T-helper 1 cell treated with Interleukin-12 subunit alpha and Interleukin-12 subunit beta and Interleukin-4 antibody, amounts not matched to agents 30 μg/mL and 1 μg/mL, for 36 hours (primary cell): ENCODE measurements around the gene REV1.
A peak's percentile ranks its signal among the peaks of the same experiment; 100 is the strongest.
"Not testable (repeated sequence)": the region's sequence is repeated elsewhere in the genome, so short reads cannot be mapped to it uniquely, and the experiment has no call there.

ENCODE experiments used
- H3K27ac Mint-ChIP-seq: one replicate; pipeline ENCODE4 v1.8.0; 2021; ENCODE audit warnings: mild to moderate bottlenecking, mixed read lengths
- H3K27me3 Mint-ChIP-seq: one replicate; pipeline ENCODE4 v1.8.0; 2021; ENCODE audit warnings: low read depth, mixed read lengths
- H3K36me3 Mint-ChIP-seq: one replicate; pipeline ENCODE4 v1.8.0; 2021; ENCODE audit warnings: low read depth, mixed read lengths
- H3K4me1 Mint-ChIP-seq: one replicate; pipeline ENCODE4 v1.8.0; 2021; ENCODE audit warnings: low read depth, mixed read lengths
- H3K4me3 Mint-ChIP-seq: one replicate; pipeline ENCODE4 v1.8.0; 2021; ENCODE audit warnings: mild to moderate bottlenecking, moderate library complexity, mixed read lengths
- H3K9me3 Mint-ChIP-seq: one replicate; pipeline ENCODE4 v1.8.0; 2021; ENCODE audit warnings: mixed read lengths

Gene REV1

DNA sequence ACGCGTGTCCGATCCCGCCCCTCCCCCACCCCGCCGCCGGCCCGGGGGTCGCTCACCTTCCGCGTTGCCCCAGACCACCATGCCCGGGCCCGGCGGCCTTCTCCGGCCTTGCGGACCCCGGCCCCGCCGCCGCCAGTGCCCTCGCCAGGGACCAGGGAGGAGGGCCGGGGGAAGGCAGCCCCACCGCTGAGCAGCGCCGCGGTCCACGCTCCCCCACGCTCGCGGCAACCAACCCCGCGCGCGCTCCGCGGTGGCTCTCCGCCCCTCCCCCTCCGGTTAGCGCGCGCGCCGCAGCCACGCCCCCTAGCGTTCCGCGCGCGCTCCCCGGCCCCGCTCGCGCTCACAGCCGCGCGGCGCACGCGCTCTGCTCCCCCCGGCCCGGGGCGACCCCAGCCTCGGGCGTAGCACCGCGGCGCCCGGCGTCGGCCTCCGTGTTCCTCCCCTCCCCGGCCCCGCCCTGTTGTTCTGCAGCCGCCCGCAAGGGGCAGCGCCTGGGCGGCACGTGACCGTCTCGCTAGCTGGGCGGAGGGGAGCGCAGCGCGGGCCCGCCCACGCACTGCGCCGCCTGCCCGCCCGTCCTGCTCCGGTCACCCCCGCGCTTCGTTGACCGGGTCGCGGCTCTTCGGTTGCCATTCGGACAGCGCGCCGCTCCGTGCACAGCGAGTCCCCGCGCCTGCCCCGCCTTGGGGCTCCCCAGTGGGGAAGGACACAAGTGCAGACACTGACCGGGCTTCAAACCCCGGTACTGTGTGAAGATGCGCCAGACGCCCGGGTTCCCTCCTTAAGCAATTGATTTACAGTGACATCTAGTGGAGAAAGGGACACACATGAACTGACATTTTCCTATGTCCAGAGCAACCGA lies at the start of gene REV1:
TSS of gene REV1 (minus strand) at position 257 of the 862 bp plus-strand sequence. CDS start 25,042 bp downstream, outside the sequence.
- Mint-ChIP-seq H3K4me1 (peaks cover 28% of the 10 kb centered on the region), H3K36me3 (peaks cover 5% of the 10 kb centered on the region), H3K27me3 (peaks cover 4% of the 10 kb centered on the region), H3K27ac (peak within 1 kb of the TSS; percentile 98), H3K9me3 (no peaks in the 10 kb centered on the region), H3K4me3 (peak within 1 kb of the TSS; percentile 94)

DNA sequence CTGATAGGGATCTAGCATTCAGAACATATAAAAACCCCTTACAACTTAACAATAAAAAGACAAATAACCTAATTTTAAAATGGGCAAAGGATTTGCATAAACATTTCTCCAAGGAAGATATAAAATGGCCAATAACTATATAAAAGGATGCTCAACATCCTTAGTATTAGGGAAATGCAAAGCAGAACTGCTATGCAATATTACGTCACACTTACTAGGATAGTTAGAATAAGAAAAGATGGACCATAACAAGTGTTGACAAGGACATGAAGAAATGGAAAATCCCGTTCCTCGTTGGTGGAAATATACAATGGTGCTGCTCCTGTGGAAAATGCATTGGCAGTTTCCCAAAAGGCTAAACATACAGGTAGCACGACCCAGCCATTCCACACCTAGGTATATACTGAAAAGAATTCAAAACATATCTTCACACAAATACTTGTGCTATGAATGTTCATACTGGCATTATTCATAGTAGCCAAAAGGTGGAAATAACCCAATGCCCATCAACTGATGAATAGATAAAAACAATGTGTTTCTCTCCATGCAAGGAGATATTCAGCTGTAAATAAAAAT lies 48.2 kb upstream of the REV1 start:
- Mint-ChIP-seq H3K27me3 (peaks cover 11% of the 10 kb centered on the region), H3K36me3 (no peaks in the 10 kb centered on the region), H3K27ac (no peak overlapping the region), H3K9me3 (peaks cover 4% of the 10 kb centered on the region), H3K4me1 (no peaks in the 10 kb centered on the region), H3K4me3 (no peak overlapping the region)

GRCh38 chr2:99524056-99524455 lies 34.2 kb upstream of the REV1 start:
- no peaks in the 10 kb centered on the region for H3K36me3 Mint-ChIP-seq

GRCh38 chr2:99522157-99522556 lies 32.3 kb upstream of the REV1 start:
- no peaks in the 10 kb centered on the region for H3K36me3 Mint-ChIP-seq
- peaks cover 5% of the 10 kb centered on the region for H3K27me3 Mint-ChIP-seq
- no peaks in the 10 kb centered on the region for H3K9me3 Mint-ChIP-seq
- no peak overlapping the region for H3K27ac Mint-ChIP-seq
- H3K4me1 Mint-ChIP-seq: no peaks in the 10 kb centered on the region
- no peak overlapping the region for H3K4me3 Mint-ChIP-seq

More at GRCh38 chr2:99524056-99524455, 34.2 kb upstream of the REV1 start:
- Mint-ChIP-seq H3K4me3 (no peak overlapping the region), H3K27me3 (peaks cover 5% of the 10 kb centered on the region), H3K9me3 (no peaks in the 10 kb centered on the region), H3K27ac (no peak overlapping the region), H3K4me1 (no peaks in the 10 kb centered on the region)

DNA sequence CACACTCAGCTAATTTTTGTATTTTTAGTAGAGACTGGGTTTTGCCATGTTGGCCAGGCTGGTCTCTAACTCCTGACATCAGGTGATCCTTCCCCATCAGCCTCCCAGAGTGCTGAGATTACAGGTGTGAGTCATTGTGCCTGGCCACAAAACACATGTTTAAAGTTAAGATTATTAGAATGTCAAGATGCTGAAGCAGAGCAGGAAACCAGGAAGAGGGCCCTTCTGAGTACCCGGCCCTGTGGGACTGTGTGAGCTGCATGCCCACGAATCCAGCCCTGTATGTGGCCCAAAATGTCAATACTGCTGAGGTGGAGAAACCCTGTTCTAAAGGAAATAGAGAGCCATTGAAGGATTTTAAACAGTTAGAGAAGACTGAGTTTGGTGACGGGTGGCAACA lies 31.0 kb upstream of the REV1 start:
- Mint-ChIP-seq H3K27ac (no peak overlapping the region), H3K9me3 (no peaks in the 10 kb centered on the region), H3K36me3 (no peaks in the 10 kb centered on the region), H3K4me1 (no peaks in the 10 kb centered on the region), H3K4me3 (no peak overlapping the region), H3K27me3 (peaks cover 10% of the 10 kb centered on the region)

DNA sequence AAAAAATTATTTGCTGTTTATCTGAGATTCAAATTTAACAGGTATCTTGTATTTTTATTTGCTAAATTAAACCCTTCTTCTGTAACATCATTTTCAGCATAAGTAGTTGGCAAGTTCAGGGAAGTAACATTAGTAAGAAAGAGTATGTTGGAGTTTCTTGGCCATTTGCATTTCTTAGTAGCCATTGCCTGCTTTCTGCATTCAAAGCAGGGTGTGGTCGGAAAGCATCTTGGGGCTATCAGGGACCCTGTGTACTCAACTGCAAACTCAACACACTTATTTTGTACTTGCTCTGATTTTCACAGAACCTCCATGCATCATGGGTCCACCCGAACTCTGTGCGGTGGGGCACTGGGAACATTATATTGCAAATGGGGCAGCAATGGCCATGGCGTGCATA lies 30.4 kb upstream of the REV1 start:
- no peaks in the 10 kb centered on the region for H3K9me3 Mint-ChIP-seq
- H3K4me1 Mint-ChIP-seq: no peaks in the 10 kb centered on the region
- no peak overlapping the region for H3K4me3 Mint-ChIP-seq
- H3K27ac Mint-ChIP-seq: no peak overlapping the region
- H3K27me3 Mint-ChIP-seq: peaks cover 14% of the 10 kb centered on the region
- no peaks in the 10 kb centered on the region for H3K36me3 Mint-ChIP-seq

DNA sequence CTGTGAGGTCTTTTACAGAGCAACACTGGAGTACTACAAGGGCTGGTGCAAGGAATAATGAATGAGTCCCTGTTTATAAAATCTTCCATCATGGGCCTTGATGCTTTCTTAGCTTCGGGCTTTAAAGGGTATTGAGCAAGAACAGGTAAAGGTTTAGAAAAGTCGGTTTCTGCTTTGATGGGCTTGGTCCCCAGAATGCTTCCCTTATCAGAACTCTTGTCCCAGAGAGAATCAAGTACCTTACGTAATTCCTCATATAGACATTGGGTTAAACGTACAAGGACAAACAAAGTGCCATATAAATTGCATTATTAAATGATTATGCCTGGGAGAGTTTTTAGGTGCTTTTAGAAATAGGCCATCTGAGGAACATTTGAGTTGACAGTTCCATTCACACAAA lies 24.5 kb upstream of the REV1 start:
- no peak overlapping the region for H3K4me3 Mint-ChIP-seq
- no peaks in the 10 kb centered on the region for H3K36me3 Mint-ChIP-seq
- no peaks in the 10 kb centered on the region for H3K9me3 Mint-ChIP-seq
- H3K27ac Mint-ChIP-seq: no peak overlapping the region
- H3K27me3 Mint-ChIP-seq: peaks cover 10% of the 10 kb centered on the region
- H3K4me1 Mint-ChIP-seq: no peaks in the 10 kb centered on the region

DNA sequence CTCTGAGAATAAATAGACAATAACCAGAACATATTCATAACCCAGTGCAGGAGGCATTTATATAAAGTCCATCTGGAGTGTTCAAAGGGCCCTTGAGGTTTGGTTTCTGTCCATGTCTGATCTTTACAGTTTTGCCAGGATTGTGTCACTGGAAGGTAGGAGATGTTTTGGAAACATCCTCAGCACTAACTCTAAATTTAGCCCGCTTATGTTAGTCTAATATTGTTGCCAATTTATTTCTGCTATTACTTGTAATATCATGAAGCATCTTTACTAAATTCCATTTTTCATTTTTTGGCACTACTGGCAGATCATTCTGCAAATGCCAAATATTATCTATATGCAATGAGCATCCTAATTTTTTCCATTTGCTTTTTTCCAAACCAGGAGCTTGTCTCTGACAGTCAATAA lies 22.4 kb upstream of the REV1 start:
- Mint-ChIP-seq H3K27ac (no peak overlapping the region), H3K4me3 (no peak overlapping the region), H3K9me3 (no peaks in the 10 kb centered on the region), H3K36me3 (no peaks in the 10 kb centered on the region), H3K27me3 (peaks cover 10% of the 10 kb centered on the region), H3K4me1 (no peaks in the 10 kb centered on the region)

DNA sequence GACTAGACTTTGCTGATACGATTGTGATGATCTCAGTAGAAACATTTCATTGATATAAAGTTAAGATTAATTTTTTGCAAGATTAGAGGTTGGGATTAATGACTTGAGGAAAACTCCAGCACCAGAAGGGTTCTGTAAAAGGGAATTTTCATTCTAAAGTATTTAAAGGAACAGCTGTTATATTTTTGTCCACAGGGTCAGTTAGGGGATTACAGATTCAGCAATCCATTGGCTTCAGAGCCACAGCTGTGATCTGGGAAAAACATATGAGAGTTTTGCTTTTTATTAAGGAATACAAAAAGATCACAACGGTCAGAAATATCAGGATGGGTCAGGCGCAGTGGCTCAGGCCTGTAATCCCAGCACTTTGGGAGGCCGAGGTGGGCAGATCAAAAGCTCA lies 19.6 kb upstream of the REV1 start:
- Mint-ChIP-seq H3K4me3 (no peak overlapping the region), H3K36me3 (no peaks in the 10 kb centered on the region), H3K27me3 (no peaks in the 10 kb centered on the region), H3K4me1 (no peaks in the 10 kb centered on the region), H3K9me3 (no peaks in the 10 kb centered on the region), H3K27ac (no peak overlapping the region)

DNA sequence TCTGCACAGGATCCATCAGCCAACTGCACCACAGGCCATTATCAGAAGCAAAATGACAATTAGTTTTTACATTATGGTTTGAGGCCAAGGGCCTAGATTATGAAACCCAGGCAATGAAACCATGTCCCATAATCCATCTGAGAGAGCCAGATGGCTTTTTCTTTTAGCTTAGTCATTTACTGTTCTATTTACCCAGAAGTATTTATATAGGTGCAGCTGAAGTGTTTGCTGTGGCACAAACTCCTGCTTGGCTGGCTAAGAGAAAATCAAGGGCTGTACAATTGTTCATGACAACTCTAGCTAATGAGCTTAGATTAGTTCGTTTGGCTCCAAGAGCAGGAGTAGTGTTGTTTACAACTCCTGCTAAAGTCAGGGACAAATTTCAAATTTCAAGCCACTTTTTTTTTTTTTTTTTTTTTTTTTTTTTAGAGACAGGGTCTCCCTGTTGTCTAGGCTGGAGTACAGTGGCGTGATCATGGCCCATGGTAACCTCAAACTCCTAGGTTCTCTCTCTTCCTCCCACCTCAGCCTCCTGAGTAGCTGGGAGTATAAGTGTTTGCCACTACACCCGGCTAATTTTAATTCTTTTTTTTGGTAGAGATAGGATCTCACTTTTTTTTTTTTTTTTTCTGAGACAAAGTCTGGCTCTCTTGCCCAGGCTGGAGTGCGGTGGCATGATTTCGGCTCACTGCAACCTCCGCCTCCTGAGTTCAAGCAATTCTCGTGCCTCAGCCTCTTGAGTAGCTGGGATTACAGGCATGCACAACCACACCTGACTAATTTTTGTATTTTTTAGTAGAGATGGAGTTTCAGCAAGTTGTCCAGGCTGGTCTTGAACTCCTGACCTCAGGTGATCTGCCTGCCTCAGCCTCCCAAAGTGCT lies 18.4 kb upstream of the REV1 start:
- Mint-ChIP-seq H3K9me3 (no peaks in the 10 kb centered on the region), H3K4me1 (no peaks in the 10 kb centered on the region), H3K27me3 (no peaks in the 10 kb centered on the region), H3K27ac (no peak overlapping the region), H3K36me3 (no peaks in the 10 kb centered on the region), H3K4me3 (no peak overlapping the region)

DNA sequence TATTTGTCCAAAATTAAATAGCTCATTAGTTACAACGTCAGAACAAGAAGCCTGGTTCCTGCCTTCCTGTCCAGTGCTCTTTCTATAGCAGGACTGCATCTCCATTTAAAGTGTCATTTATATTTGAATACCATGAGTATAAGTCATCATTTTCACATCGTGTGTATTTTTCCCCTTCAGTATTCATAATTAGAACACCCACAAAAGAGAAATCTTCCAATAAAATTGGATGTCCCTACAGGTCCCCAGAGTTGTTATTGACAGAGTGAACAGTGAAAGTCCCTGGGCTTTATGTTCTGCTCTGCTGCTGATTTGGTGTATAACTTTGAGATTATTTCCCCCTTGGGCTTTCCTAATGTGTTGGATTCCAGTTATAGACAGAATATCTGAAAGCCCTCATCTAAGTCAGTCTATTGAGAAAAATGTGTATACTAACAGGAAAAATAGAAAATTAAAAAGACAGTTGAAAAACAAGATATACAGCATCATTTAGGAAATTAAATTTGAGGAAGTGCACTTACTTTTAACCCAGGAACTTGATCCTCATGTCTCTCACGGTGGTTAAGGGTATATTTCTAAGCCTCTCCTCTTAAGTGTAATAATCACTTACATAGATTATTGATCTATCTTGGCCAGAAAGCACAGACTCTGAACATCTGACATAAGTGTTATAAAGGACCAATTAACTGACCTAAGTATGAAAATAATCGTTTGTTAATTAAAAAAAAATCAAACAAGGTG lies 15.2 kb upstream of the REV1 start:
- Mint-ChIP-seq H3K27ac (no peak overlapping the region), H3K36me3 (no peaks in the 10 kb centered on the region), H3K27me3 (no peaks in the 10 kb centered on the region), H3K4me3 (no peak overlapping the region), H3K9me3 (no peaks in the 10 kb centered on the region), H3K4me1 (no peaks in the 10 kb centered on the region)

DNA sequence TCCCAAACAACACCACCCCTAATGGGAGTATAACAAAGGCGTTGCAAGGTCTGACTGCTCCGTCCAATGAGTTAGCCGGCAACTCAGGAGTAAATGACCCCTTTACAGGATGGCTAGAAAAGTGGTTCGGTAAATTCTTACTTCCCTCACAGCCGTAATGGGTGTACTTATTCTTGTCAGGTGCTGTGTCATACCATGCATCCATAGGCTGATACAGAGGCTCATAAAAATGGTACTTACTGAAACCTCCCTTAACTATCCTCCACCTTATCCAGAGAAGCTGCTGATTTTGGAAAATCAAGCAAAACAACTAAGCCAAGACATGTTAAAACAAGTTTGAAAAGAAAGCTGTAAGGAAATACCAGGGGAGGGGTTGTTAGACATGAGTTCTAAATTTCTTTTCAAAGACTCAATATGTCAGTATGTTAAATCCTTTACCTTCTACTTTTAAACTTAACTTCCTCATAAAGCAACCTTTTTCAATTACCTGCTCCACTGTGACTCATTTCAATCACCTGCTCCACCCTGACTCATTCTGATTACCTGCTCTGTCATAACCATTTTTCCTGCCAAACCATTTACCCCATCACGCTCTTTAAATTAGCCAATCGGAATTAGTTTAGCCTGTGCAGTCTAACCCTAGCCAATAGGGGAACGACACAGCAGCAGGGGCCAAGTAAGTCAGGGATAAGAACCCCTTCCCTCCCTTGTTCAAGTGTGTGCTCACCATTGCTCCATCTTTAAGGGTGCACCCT lies 14.0 kb upstream of the REV1 start:
- not testable (repeated sequence) for H3K4me3 Mint-ChIP-seq, H3K36me3 Mint-ChIP-seq, H3K27me3 Mint-ChIP-seq, H3K4me1 Mint-ChIP-seq, H3K27ac Mint-ChIP-seq, H3K9me3 Mint-ChIP-seq

- H3K27ac Mint-ChIP-seq: no peak overlapping the region
- peaks cover 4% of the 10 kb centered on the region for H3K4me1 Mint-ChIP-seq
- H3K9me3 Mint-ChIP-seq: no peaks in the 10 kb centered on the region
- no peaks in the 10 kb centered on the region for H3K36me3 Mint-ChIP-seq
- peaks cover 12% of the 10 kb centered on the region for H3K27me3 Mint-ChIP-seq
- H3K4me3 Mint-ChIP-seq: no peak overlapping the region
Observed at GRCh38 chr2:99496021-99496420, 6.2 kb upstream of the REV1 start.
